Lung (tissue), 12 donors: ENCODE measurements around the gene GTF2E1. TPM values are rescaled to one million over a fixed set of nuclear protein-coding genes. Genes with fewer than 3 reads are reported as not detected.
"Not testable (repeated sequence)": the region's sequence is repeated elsewhere in the genome, so short reads cannot be mapped to it uniquely, and the experiment has no call there.

Experiments
- ATAC-seq: fragments of 200-7000 bp; cut with Tn5 transposase; one replicate; pipeline ENCODE4 v1.9.1; 2020; ENCODE audit warnings: moderate number of reproducible peaks; ENCODE audit not compliant: insufficient read depth, low FRiP score
- DNase-seq, 3 donors: peaks; one replicate each; pipeline ENCODE4 v3.0.0-alpha.2; 2013 to 2017
- H3K27ac ChIP-seq, 2 donors: one replicate each; pipeline ENCODE4 v1.5.1; 2013; ENCODE audit warnings: mild to moderate bottlenecking in 2 of 2, moderate library complexity in 2 of 2, control low read depth in 1 of 2, inconsistent platforms in 1 of 2, low read depth in 1 of 2, low read length in 1 of 2
- H3K27me3 ChIP-seq, 3 donors: one replicate each; pipeline ENCODE4 v1.5.1; 2013; ENCODE audit warnings: low read length in 2 of 3; ENCODE audit not compliant: control insufficient read depth in 3 of 3, insufficient read depth in 3 of 3
- H3K36me3 ChIP-seq, 4 donors: one replicate each; pipeline ENCODE4 v1.5.1; 2013; ENCODE audit warnings: low read length in 4 of 4, mild to moderate bottlenecking in 1 of 4, moderate library complexity in 1 of 4; ENCODE audit not compliant: control insufficient read depth in 4 of 4, insufficient read depth in 4 of 4
- H3K4me1 ChIP-seq, 5 donors: one replicate each; pipeline ENCODE4 v1.5.1; 2013; ENCODE audit warnings: low read length in 5 of 5, mild to moderate bottlenecking in 2 of 5, moderate library complexity in 1 of 5; ENCODE audit not compliant: control insufficient read depth in 5 of 5, insufficient read depth in 5 of 5
- H3K4me3 ChIP-seq: one replicate; pipeline ENCODE4 v1.5.1; 2013; ENCODE audit warnings: mild to moderate bottlenecking, control low read depth, moderate library complexity
- H3K9ac ChIP-seq, 2 donors: one replicate each; pipeline ENCODE4 v1.5.1; 2013; ENCODE audit warnings: low read length in 2 of 2, control low read depth in 1 of 2; ENCODE audit not compliant: insufficient read depth in 1 of 2
- H3K9me3 ChIP-seq, 4 donors: one replicate each; pipeline ENCODE4 v1.5.1; 2013; ENCODE audit warnings: low read length in 3 of 4, mild to moderate bottlenecking in 1 of 4, moderate library complexity in 1 of 4; ENCODE audit not compliant: control insufficient read depth in 4 of 4, insufficient read depth in 3 of 4
- CTCF ChIP-seq: IDR thresholded peaks from 2 replicates; pipeline ENCODE4 v1.5.1; 2012; ENCODE audit warnings: mild to moderate bottlenecking; ENCODE audit errors: control extremely low read depth, extremely low read depth
- WGBS, 2 donors: extraction: QIAGEN DNeasy Blood & Tissue Kit; methylation state at CpG; one replicate each; pipeline ENCODE4 v1.1.7; 2013; 5-methylcytosine and 5-hydroxymethylcytosine counted together
- polyA plus RNA-seq, 2 donors: library from polyadenylated mRNA; stranded (reverse); fragments of 200-250 nt; gene quantifications; one replicate each; pipeline ENCODE4 v1.2.1, GENCODE V29; 2013
- total RNA-seq, 2 donors: library from RNA; depleted of rRNA in 1 of 2; stranded (reverse); fragments of >200 nt in 1 of 2; gene quantifications; one replicate each; pipeline ENCODE4 v1.2.1, GENCODE V29; 2014 to 2021
- donor health status: control.
- donor health status: control.
- donor health status: Bipolar disorder and iron deficiency.
- donor health status: healthy.
- donor health status: DM: yes; HTN: yes; CAD: no.

Gene GTF2E1
- total and polyA plus RNA-seq, 4 donors = 4.1 to 14.8 (median 10.1) TPM

DNA sequence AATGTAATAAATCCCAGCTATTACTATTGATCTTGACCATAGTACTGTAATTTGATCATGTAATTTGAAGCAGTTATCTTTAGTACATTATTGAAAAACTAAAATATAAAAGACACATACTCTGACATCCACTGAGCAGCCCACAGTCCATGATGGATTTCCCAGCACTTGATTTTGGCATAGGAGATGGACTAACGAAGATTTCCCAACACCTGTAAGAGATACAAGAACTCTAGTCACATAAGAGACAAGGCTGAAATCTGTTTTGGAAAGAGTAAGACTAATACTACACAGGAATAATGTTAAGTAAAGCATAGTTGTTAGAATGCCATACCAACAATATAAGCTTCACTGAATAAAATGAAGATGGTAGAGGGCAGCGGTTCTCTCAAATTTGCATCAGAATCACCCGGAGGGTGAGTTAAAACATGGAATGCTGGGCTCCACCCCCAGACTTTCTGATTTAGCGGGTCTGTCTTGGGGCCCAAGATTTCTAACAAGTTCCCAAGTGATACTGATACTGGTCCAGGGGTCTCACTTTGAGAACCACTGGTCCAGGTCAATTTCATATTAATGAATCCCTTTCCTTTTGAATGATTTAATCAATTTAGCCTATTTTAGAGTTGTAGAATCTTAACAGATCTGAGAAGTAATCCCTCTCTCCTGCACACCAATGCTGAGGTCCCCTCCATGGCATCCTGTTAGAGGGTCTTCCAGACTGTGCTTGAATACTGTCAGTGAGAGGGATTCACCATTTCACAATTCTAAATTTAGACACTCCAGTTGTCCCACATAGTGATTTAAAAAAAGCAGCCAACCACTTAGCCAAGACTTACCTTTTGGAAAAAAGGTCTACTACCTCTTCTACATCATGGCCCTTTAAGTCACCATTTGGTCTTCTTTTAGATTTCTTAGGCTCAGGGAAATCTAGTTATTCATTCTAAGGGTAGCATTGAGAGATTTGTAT, 11.7 kb upstream of the GTF2E1 start:
- DNase-seq = no peak
- ATAC-seq = no peak
- Histone ChIP-seq H3K27me3 (no peaks in the 10 kb centered on the region), H3K4me3 (no peak overlapping the region), H3K9ac (no peak overlapping the region), H3K4me1 (no peaks in the 10 kb centered on the region), H3K27ac (no peak overlapping the region), H3K9me3 (peaks cover 0 to 2% (median 0%) of the 10 kb centered on the region in 4 donors), H3K36me3 (peaks cover 0 to 3% (median 1%) of the 10 kb centered on the region in 4 donors)
- 92 to 93% methylated on average over 4 of the region's 4 CpGs for WGBS, 2 donors
- no peak for TF ChIP-seq CTCF

GRCh38 chr3:120738006-120738405, 4.5 kb upstream of the GTF2E1 start:
- H3K4me3 ChIP-seq, H3K9me3 ChIP-seq, H3K9ac ChIP-seq, H3K27ac ChIP-seq, H3K27me3 ChIP-seq, ATAC-seq, DNase-seq, H3K4me1 ChIP-seq, H3K36me3 ChIP-seq: not testable (repeated sequence)
- WGBS, 2 donors = 94 to 95% methylated on average over 8 of the region's 8 CpGs

DNA sequence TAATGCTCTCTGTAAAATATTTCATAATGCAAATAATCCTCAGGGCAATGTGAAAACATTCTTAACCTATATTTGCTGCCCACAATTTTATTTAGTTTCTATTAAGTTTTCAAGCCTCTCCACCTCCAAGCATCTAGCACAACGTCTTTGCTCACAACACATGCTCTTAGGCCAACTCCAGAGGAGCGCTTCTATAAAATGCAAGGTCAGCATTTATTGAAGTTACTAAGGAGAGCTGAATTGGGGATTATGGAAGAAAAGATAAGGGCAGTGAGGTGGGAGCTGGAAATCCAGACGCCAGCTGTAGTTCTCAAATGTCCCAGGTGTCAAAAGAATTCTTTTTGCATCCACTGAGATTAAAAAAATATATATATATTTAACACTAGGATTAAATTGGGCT, 1.2 kb upstream of the GTF2E1 start:
- H3K4me1 ChIP-seq = peaks cover 0 to 11% (median 7%) of the 10 kb centered on the region in 5 donors
- no peak overlapping the region for H3K4me3 ChIP-seq
- H3K9me3 ChIP-seq = peaks cover 0 to 3% (median 0%) of the 10 kb centered on the region in 4 donors
- WGBS, 2 donors = 68 to 76% methylated on average over 3 of the region's 3 CpGs
- no peaks in the 10 kb centered on the region for H3K27me3 ChIP-seq
- TF ChIP-seq CTCF = no peak
- ATAC-seq (no peak), DNase-seq (peak in 2 of 3 donors; percentile 6 to 21)
- peak overlapping the region in 1 of 2 donors; percentile 93 for H3K9ac ChIP-seq
- H3K27ac ChIP-seq = no peak overlapping the region
- H3K36me3 ChIP-seq = peaks cover 0 to 4% (median 1%) of the 10 kb centered on the region in 4 donors

DNA sequence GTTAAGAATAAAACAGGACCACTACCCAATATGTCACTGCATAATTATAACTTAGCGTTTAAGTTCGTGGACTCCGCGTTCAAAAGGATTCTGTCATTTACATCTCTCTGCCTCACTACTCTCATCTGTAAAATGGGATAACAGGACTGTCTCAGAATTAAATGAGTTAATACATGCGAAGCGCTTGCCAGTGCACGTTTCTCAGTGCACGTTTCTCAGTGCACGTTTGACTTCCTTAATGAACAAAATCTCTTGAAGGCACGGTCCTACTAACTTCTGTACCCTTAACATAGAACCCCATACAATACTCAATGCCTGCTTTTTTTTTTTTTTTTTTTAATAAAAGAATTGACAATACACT, 727 bp upstream of the GTF2E1 start:
- Histone ChIP-seq H3K4me1 (peaks cover 0 to 11% (median 7%) of the 10 kb centered on the region in 5 donors), H3K27ac (peak overlapping the region; percentile 92 to 99), H3K9ac (peak overlapping the region; percentile 88 to 93), H3K36me3 (peaks cover 0 to 4% (median 1%) of the 10 kb centered on the region in 4 donors), H3K9me3 (peaks cover 0 to 3% (median 0%) of the 10 kb centered on the region in 4 donors), H3K4me3 (peak overlapping the region; percentile 40), H3K27me3 (no peaks in the 10 kb centered on the region)
- DNase-seq = no peak
- ATAC-seq = peak; percentile 3
- no peak for TF ChIP-seq CTCF
- 10 to 11% methylated on average over 10 of the region's 10 CpGs for WGBS, 2 donors
